Testis (tissue), 3 donors: ENCODE results near the gene DLL4. TPM values are rescaled to one million over a fixed set of nuclear protein-coding genes. Genes with fewer than 3 reads are reported as not detected.

Experiments used
- DNase-seq: peaks from one replicate; pipeline ENCODE4 v3.0.0-alpha.2; 2019
- H3K27ac ChIP-seq, 2 donors: fragments of 200-600 bp; sonication (generic); one replicate each; pipeline ENCODE4 v1.5.1; 2019
- H3K27me3 ChIP-seq: fragments of 200-600 bp; sonication (generic); one replicate; pipeline ENCODE4 v1.5.1; 2019
- H3K36me3 ChIP-seq: fragments of 200-600 bp; sonication (generic); one replicate; pipeline ENCODE4 v1.5.1; 2017; ENCODE audit warnings: low read depth; ENCODE audit errors: missing control alignments
- H3K4me1 ChIP-seq: fragments of 200-600 bp; sonication (generic); one replicate; pipeline ENCODE4 v1.5.1; 2019
- H3K4me3 ChIP-seq, 2 donors: fragments of 200-600 bp; sonication (generic); one replicate each; pipeline ENCODE4 v1.5.1; 2017 to 2019
- H3K9me3 ChIP-seq: fragments of 200-600 bp; sonication (generic); one replicate; pipeline ENCODE4 v1.5.1; 2017
- CTCF ChIP-seq, 3 experiments: fragments of 450-650 bp in 2 of 3; fragments of 200-600 bp in 1 of 3; sonication (generic) in 1 of 3; IDR thresholded peaks; one replicate each; pipeline ENCODE4 v1.5.1; 2016 to 2019; ENCODE audit warnings: antibody characterized with exemption in 3 of 3, mild to moderate bottlenecking in 2 of 3, moderate library complexity in 1 of 3
- POLR2A ChIP-seq: fragments of 450-650 bp; IDR thresholded peaks from one replicate; pipeline ENCODE4 v1.6.1; 2017; ENCODE audit warnings: antibody characterized with exemption, mild to moderate bottlenecking, moderate library complexity
- WGBS, 2 donors: methylation state at CpG; one replicate each; pipeline ENCODE4 v1.1.5; 2018; 5-methylcytosine and 5-hydroxymethylcytosine counted together
- intact Hi-C: fragments of 100-400 bp; cut with DNase I; formaldehyde crosslinking; loops from one replicate; pipeline ENCODE4 v1.15.1; 2023; ENCODE audit warnings: low total_unique reads
- polyA plus RNA-seq: library from polyadenylated mRNA; stranded (reverse); fragments of 350-450 nt; fragmentation: Illumina TruSeq; extraction: RNeasy Lipid Tissue Mini Kit (QIAGEN cat#74804); gene quantifications from one replicate; pipeline ENCODE4 v1.2.3, GENCODE V29; 2014; ENCODE audit warnings: low read depth, low replicate concordance; ENCODE audit not compliant: insufficient read depth
- total RNA-seq, 2 donors: library from RNA; depleted of rRNA; stranded (reverse); fragments of >200 nt; gene quantifications; one replicate each; pipeline ENCODE4 v1.2.3, GENCODE V29; 2016

The DLL4 gene
- total and polyA plus RNA-seq, 3 donors from 2014 or later = 2.0 to 3.9 (median 3.5) TPM

GRCh38 chr15:40963201-40963600, 34.1 kb downstream of the DLL4 start:
- Histone ChIP-seq H3K27ac (no peak overlapping the region), H3K9me3 (no peaks in the 10 kb centered on the region), H3K36me3 (no peaks in the 10 kb centered on the region), H3K4me3 (no peak overlapping the region), H3K4me1 (peaks cover 9% of the 10 kb centered on the region), H3K27me3 (no peaks in the 10 kb centered on the region)
- intact Hi-C loops = no loop called here
- WGBS, 2 donors = 69 to 83% methylated on average over 12 of the region's 12 CpGs
- no peak for DNase-seq
- TF ChIP-seq POLR2A (no peak), CTCF (IDR thresholded peaks at IDR 0.05) (no peak)

GRCh38 chr15:40964006-40964405, 34.9 kb downstream of the DLL4 start:
- Histone ChIP-seq H3K4me1 (peaks cover 9% of the 10 kb centered on the region), H3K36me3 (no peaks in the 10 kb centered on the region), H3K9me3 (no peaks in the 10 kb centered on the region), H3K27ac (no peak overlapping the region), H3K27me3 (no peaks in the 10 kb centered on the region), H3K4me3 (no peak overlapping the region)
- WGBS, 2 donors = 78 to 93% methylated on average over 4 to 8 of the region's 8 CpGs
- no peak for DNase-seq
- intact Hi-C loops = no loop called here
- TF ChIP-seq POLR2A (no peak), CTCF (IDR thresholded peaks at IDR 0.05) (no peak)

- no peaks in the 10 kb centered on the region for H3K36me3 ChIP-seq
- no peak overlapping the region for H3K27ac ChIP-seq
- H3K4me1 ChIP-seq = peaks cover 9% of the 10 kb centered on the region
- no peak for TF ChIP-seq POLR2A
- no peak for TF ChIP-seq CTCF (IDR thresholded peaks at IDR 0.05)
- H3K4me3 ChIP-seq = no peak overlapping the region
- H3K9me3 ChIP-seq = no peaks in the 10 kb centered on the region
- H3K27me3 ChIP-seq = no peaks in the 10 kb centered on the region
- no peak for DNase-seq
- WGBS, 2 donors = 89 to 90% methylated on average over 10 to 13 of the region's 13 CpGs
- intact Hi-C loops = no loop called here
Measured at GRCh38 chr15:40964634-40965033, 35.5 kb downstream of the DLL4 start.

GRCh38 chr15:40968290-40969085, 39.3 kb downstream of the DLL4 start:
- Histone ChIP-seq H3K27ac (no peak overlapping the region), H3K4me1 (peaks cover 9% of the 10 kb centered on the region), H3K4me3 (no peak overlapping the region), H3K9me3 (no peaks in the 10 kb centered on the region), H3K27me3 (no peaks in the 10 kb centered on the region), H3K36me3 (no peaks in the 10 kb centered on the region)
- intact Hi-C loops = no loop called here
- 75 to 81% methylated on average over 7 of the region's 7 CpGs for WGBS, 2 donors
- TF ChIP-seq POLR2A (no peak), CTCF (IDR thresholded peaks at IDR 0.05) (no peak)
- DNase-seq = no peak

- H3K4me3 ChIP-seq = no peak overlapping the region
- no peaks in the 10 kb centered on the region for H3K27me3 ChIP-seq
- intact Hi-C loops = no loop called here
- H3K9me3 ChIP-seq = no peaks in the 10 kb centered on the region
- H3K36me3 ChIP-seq = no peaks in the 10 kb centered on the region
- WGBS, 2 donors = 92 to 96% methylated on average over 8 of the region's 8 CpGs
- TF ChIP-seq CTCF (IDR thresholded peaks at IDR 0.05) (no peak), POLR2A (no peak)
- no peak overlapping the region for H3K27ac ChIP-seq
- peaks cover 9% of the 10 kb centered on the region for H3K4me1 ChIP-seq
- DNase-seq = no peak
Measured at GRCh38 chr15:40969363-40969762, 40.2 kb downstream of the DLL4 start.
